GM19438 (cell line): Measurements from ENCODE around the gene AVEN.

ENCODE experiments used
- ATAC-seq: cut with Tn5 transposase; IDR thresholded peaks from one replicate; pipeline ENCODE4 v1.9.1; 2021; ENCODE audit warnings: low read depth; ENCODE audit not compliant: unreplicated experiment

The AVEN gene

DNA sequence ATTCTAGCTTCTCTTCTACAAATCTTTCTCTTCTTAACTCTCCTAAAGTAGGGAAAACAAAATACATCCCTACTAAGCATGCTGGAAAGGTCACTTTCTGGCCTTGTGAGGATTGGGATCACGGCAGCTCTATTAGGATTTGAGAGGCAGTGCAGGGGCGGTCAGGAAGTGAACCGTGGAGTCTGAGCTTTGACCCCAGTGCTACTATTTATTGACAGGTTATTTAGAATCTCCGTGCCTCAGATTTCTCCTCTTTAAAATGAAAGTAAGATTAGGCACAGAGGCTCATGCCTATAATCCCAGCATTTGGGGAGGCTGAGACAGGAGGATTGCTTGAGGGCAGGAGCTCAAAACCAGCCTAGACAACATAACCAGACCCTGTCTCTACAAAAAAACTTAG lies 112.7 kb downstream of the AVEN start:
- no peak for ATAC-seq

DNA sequence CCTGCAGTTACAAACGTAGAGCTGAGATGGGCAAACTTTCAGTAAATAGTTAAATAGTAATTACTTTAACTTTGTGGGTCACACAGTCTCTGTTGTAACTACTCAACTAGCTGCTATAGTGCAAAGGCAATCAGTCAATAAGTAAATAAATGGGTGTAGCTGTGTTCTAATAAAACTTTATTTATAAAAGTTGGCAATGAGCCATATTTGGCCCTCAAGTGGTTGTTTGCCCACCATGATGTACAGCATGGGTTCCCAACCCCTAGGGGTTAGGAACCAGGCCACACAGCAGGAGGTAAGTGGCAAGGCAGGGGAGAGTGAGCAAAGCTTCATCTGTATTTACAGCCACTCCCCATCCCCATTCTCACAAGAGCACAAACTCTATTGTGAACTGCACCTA lies 115.6 kb downstream of the AVEN start:
- ATAC-seq: no peak

GRCh38 chr15:33915571-33916407 lies 123.2 kb downstream of the AVEN start:
- ATAC-seq: peak; percentile 66

DNA sequence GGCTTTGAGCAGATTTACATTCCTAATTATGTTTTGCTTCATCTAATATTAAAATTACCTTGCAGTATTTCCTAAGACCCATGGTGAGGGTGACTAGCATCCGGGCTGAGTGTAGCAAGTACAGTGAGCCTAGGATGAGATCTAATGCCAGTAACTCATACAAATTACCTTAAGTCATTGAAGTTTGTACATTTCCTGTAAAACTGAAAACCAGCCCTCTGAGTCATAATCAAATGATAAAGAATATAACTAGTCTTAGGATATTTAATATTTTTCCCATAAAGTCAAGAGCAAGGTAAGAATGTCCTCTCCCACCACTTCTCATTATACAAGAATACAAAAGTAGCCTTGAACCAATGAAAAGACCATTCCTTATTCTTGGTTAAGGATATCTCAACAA lies 125.5 kb downstream of the AVEN start:
- ATAC-seq: no peak

DNA sequence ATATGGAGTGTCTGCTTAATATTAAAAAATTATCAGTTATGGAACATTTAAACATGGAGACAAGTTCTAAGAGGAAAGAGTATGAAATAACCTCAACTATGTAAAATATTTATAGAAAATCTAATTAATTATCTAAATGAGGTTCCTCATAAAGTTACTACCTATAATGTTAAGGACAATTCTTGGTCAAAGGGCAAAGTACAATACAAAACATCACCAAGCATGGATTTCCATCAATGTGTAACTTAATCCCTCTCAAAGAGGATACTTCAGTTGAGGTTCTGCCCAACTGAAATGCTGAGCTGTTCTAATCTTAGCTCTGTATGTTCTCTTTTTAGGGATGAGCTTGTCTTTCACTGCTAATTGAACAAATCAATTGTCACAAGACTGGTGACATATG lies 126.7 kb downstream of the AVEN start:
- no peak for ATAC-seq

DNA sequence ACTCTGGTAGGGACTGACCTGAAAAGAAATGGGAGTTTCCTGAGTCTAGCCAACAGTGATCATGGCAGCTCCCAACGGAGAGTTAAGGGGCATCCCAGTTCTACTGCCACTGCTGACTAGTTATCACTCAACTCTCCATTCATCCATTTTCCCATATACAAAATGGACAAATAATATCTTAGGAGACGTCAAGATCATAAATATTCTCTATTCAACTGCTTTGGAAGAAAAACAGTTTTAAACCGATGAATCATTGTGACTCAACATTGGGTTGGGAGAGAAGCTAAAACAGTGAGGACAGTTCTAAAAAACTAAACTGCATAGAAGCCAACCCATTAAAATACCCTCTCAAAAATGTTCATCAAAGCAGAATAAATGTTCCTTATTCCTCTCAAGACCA lies 128.3 kb downstream of the AVEN start:
- ATAC-seq: no peak

- no peak for ATAC-seq
Measured at GRCh38 chr15:33908406-33908805, 130.6 kb downstream of the AVEN start.

DNA sequence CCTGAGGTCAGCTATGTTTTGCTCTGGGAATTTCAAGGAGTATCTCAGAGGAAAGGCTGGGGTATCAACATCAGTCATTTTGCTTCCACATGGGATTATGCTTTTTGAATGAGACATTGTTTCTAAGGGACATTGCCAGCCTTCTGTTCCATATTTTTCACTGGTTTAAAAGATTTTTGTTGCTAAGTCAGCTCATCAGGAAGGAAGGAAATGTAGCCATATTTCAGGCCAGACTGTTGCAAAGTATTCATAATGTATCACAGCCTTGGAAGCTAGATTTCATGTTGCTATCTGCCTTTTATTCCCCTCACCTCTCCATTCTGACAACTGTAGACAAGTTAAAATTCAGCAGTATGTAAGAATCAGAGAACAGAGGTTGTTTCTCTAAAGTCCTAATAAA lies 131.7 kb downstream of the AVEN start:
- no peak for ATAC-seq

DNA sequence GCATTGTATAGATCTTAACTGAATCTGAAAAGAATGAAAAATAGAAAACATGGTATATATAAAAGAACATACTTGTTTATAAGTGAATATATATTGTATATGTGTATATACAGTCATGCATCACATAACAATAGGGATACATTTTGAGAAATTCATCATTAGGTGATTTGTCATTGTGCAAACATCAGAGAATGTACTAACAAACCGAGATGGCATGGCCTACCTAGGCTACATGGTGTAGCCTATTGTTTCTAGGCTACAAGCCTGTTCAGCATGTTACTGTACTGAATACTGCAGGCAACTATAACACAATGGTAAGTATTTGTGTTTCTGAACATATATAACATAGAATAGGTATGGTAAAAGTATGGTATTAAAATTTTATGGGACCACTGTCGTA lies 135.3 kb downstream of the AVEN start:
- ATAC-seq: no peak

DNA sequence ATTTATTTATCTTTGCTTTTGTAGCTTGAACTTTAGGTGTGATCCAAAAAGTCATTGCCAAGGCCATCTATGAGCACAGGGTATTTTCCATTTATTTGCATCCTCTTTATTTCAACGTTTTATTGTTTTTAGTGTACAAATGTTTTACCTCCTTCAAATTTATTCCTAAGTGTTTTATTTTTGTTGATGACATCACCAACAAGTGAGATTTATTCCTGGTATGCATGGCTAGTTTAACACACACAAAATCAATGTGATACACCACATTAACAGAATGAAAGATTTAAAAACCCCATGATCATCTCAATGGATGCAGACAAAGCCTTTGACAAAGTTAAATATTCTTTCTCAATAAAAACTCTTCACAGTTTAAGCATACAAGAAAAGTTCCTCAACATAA lies 137.0 kb downstream of the AVEN start:
- no peak for ATAC-seq

DNA sequence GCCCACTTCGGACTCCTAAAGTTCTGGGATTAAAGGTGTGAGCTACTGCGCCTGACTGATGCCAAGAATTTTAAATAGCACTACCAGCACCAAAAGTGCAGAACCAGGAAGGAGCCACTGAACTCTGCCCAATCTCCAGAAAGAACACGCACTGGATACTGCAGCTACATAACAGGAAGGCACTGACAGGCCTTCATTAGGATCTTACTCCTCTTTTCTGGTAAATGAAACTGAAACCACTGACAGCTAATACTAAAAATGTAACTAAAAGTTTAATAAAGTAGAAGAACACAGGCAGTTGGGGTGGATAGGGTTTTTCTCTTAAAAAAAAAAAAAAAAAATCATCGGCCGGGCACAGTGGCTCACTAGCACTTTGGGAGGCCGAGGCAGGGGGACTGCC lies 144.8 kb downstream of the AVEN start:
- ATAC-seq: peak; percentile 67

- ATAC-seq: no peak
Measured at GRCh38 chr15:33888176-33888575, 150.8 kb downstream of the AVEN start.

DNA sequence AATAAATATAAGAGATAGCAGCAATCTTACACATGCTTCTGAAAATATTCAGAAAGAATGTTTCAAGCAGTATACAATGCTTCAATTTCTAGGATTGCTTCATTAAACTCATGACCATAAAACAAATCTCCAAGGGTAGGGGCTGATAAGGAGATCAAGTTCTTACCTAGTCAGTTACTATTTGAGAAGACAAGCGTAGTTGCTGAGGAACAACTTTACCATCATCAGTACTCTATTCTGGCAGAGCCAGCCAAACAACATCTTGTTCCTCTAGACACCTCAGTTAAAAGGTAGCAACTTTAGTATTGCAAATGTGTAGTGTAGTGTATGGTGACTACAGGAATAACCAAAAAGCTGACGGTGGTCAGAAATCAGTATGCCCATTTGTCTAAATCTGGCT lies 156.1 kb downstream of the AVEN start:
- ATAC-seq: no peak

DNA sequence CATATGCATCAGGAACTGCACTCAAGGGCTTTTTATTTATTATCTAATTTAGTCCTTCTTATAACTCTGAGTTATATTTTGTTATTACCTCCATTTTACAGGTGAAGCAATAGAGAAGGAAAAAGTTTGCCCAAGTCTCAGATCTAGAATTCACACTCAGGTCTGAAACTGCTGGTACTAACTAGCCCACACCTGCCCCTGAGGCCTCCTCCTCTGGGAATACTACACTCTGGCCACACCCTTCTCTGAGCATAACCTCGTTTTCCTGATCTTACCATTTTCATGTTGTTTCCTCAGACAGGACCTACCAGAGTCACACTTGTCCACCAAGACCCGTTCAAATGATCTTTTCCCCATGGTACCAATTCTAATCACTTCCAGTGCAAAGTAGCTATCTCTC lies 164.8 kb downstream of the AVEN start:
- no peak for ATAC-seq

- ATAC-seq: no peak
Measured at GRCh38 chr15:33872416-33873106, 166.4 kb downstream of the AVEN start.

DNA sequence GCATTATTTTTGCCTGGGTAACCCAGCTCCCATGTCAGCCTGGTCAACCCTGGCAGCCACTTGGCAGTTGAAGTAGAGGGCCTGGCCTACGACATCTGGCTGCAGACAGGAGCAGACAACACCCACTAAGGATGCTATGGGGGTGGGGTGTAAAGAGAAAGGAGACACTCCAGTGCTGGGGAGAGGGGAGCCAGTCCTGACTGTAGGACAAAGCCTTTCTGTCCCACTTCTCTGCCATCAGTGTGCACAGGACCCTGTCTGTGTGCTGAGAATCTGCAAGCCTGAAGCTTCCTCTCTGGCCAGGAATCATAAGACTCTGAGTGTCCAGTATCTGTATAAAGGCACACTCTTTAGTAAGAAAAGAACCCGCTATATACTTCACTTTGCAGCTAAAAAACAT lies 167.0 kb downstream of the AVEN start:
- ATAC-seq: no peak

DNA sequence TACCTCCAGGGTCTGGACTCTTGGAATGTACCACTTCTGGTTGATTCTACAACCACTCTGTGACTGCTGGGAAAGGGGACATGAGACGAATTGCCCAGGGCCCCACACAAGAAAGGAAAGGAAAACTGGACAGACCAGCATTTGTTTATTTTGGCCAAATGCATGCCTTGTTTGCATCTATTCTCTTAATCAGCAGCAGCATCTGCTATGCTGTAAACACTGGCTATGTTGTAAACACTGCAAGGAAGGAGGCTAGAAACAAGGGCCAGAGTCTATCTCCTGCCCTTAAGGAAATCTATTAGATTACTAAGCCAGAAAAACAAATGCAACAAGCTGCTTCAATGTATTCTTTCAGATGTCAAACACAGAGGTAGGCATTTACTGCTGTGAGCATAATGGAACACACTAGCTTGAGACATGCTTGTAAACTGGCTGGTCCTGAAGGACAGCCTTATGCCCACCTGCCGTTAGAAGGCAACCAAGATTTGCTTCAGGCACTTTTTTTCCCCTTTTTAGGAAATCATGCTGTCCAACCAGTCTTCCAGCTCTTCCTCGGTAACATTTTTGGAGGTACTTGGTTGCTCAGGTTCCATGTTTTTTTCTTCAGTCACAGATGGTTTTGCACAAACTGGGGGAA lies 172.8 kb downstream of the AVEN start:
- ATAC-seq: no peak

DNA sequence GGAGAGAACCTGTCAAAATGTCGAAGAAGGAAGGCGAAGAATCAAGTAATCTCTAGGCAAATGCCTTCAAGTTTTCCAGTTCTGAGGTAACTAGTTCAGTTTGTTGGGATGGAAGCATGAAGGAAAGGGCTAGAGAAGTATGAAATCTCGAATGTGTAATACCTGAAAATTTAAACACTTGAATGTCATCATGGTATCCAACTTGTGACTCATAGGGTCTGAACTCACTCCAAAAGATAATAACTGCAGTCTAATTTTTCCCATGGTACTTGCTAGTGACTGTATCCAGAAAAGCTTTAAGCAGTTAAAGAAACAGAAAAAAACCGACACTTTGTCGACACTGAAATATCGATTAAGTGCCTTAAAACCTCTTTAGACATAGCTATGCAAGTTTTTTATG lies 173.6 kb downstream of the AVEN start:
- ATAC-seq: no peak

- ATAC-seq: no peak
Measured at GRCh38 chr15:33864360-33865075, 174.5 kb downstream of the AVEN start.

GRCh38 chr15:33860754-33861153 lies 178.2 kb downstream of the AVEN start:
- ATAC-seq: no peak

DNA sequence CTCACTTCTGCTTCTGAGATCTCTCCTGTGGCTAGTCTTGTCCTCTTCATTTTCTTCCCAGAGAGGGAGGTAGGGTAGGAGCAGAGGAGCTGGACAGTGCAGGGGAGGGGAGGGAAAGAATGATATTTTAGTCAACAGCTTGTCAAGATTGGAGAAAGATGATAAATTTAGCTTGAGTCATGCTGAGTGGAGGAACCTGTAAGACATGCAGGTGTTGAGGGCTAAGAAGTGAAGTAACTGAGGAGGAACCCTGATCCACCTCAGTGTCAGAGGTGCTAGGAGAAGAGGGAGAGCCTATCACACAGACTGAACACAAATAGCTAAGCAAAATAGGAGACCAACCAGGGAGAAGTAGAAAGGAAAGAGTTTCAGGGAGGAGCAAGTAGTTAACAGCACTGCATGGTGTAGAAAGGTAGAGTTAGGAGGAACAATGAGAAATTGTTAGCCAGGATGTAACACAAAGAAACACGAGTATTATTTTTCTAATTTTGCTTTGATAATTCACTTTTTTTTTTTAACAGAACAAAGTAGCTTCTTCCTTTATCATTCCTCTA lies 178.9 kb downstream of the AVEN start:
- no peak for ATAC-seq
